ENCODE data around the gene A4GNT.

DNA sequence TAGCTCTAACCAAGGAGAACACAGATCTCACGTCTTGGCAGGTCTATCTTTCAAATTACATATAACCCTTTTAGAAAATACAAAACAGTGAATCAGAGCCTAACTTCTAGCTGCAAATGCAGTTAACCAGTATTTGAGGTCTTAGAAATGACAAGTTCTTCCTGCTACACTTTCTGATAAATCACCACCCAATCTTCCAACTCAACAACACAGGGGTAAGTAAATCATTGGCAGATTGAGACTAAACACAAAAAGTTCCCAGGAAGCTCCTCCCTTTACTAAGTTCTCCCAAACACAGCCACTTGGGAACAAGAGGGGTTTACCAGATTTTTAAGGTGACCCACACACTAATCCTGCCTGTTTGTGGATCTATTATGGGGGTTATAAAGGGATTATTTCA lies at the start of gene A4GNT:
- TF ChIP-seq, protein P1, sequence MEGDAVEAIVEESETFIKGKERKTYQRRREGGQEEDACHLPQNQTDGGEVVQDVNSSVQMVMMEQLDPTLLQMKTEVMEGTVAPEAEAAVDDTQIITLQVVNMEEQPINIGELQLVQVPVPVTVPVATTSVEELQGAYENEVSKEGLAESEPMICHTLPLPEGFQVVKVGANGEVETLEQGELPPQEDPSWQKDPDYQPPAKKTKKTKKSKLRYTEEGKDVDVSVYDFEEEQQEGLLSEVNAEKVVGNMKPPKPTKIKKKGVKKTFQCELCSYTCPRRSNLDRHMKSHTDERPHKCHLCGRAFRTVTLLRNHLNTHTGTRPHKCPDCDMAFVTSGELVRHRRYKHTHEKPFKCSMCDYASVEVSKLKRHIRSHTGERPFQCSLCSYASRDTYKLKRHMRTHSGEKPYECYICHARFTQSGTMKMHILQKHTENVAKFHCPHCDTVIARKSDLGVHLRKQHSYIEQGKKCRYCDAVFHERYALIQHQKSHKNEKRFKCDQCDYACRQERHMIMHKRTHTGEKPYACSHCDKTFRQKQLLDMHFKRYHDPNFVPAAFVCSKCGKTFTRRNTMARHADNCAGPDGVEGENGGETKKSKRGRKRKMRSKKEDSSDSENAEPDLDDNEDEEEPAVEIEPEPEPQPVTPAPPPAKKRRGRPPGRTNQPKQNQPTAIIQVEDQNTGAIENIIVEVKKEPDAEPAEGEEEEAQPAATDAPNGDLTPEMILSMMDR (conservative IDR thresholded peaks at IDR 0.05 in 1 of 2, IDR thresholded peaks at IDR 0.05 in 1 of 2; ENCODE audit: low read depth in 1 of 2, low read length in 2 of 2): no peak
- no peak for TF ChIP-seq EZH2 (IDR thresholded peaks at IDR 0.05; ENCODE audit: low read length, missing control alignments)
